A549 (cell line): ENCODE results near the gene CPA4.

Source experiments
- CHD2 ChIP-seq: fragments of 150-350 bp; IDR thresholded peaks from 2 replicates; pipeline ENCODE4 v1.6.1; 2014; ENCODE audit warnings: low read length; ENCODE audit not compliant: partially characterized antibody
- CTCF ChIP-seq: fragments of >200 bp; sonication (Bioruptor Twin); formaldehyde crosslinking; IDR thresholded peaks from 3 replicates; pipeline ENCODE4 v1.5.1; 2016
- EHMT2 ChIP-seq: fragments of 200-600 bp; sonication (generic); IDR thresholded peaks from 2 replicates; pipeline ENCODE4 v1.6.1; 2016; ENCODE audit warnings: antibody characterized with exemption, low read depth, mild to moderate bottlenecking, moderate library complexity
- POLR2A ChIP-seq: IDR thresholded peaks from 2 replicates; pipeline ENCODE4 v1.6.1; 2012; ENCODE audit warnings: mild to moderate bottlenecking, low read length
- RNF2 ChIP-seq: fragments of 200-600 bp; sonication (generic); IDR thresholded peaks from 2 replicates; pipeline ENCODE4 v1.6.1; 2016; ENCODE audit warnings: low read depth, mild to moderate bottlenecking, antibody characterized with exemption, moderate library complexity, borderline replicate concordance

GRCh38 chr7:130266258-130266960 lies 26.6 kb upstream of the CPA4 start, which contains the start of gene CPA2:
- TF ChIP-seq CTCF (no peak), POLR2A (no peak), EHMT2 (no peak), RNF2 (no peak), CHD2 (no peak)
